Mucosa of descending colon (tissue), 3 donors: ENCODE measurements around the gene REG1B. TPM values are rescaled to one million over a fixed set of nuclear protein-coding genes. Genes with fewer than 3 reads are reported as not detected.
A peak's percentile ranks its signal among the peaks of the same experiment; 100 is the strongest.

Source experiments
- ATAC-seq: fragments of 200-7000 bp; cut with Tn5 transposase; one replicate; pipeline ENCODE4 v1.9.1; 2020; ENCODE audit warnings: mild to moderate bottlenecking, moderate library complexity
- DNase-seq, 3 donors: peaks; one replicate each; pipeline ENCODE4 v3.0.0-alpha.2; 2020
- H3K36me3 ChIP-seq: fragments of 200-600 bp; one replicate; pipeline ENCODE4 v1.8.0; 2021; ENCODE audit warnings: low read depth, mild to moderate bottlenecking
- H3K4me1 ChIP-seq: fragments of 200-600 bp; one replicate; pipeline ENCODE4 v1.8.0; 2021; ENCODE audit warnings: low read depth, mild to moderate bottlenecking
- H3K4me3 ChIP-seq: fragments of 200-600 bp; one replicate; pipeline ENCODE4 v1.8.0; 2021; ENCODE audit warnings: mild to moderate bottlenecking
- H3K9me3 ChIP-seq: fragments of 200-600 bp; one replicate; pipeline ENCODE4 v1.8.0; 2021; ENCODE audit warnings: mild to moderate bottlenecking
- CTCF ChIP-seq: fragments of 200-600 bp; IDR thresholded peaks from one replicate; pipeline ENCODE4 v1.8.0; 2022; ENCODE audit warnings: antibody characterized with exemption, mild to moderate bottlenecking
- intact Hi-C, 2 donors: fragments of 100-400 bp; cut with DNase I in 1 of 2; cut with micrococcal nuclease in 1 of 2; formaldehyde crosslinking; loops; one replicate each; pipeline versions ENCODE4 v1.11.0 to v1.11.1; 2022; cut with DNase I, micrococcal nuclease
- total RNA-seq, 3 donors: library from RNA; stranded (reverse); fragmentation: NEBNext Ultra II Directional in 2 of 3; extraction: Animal tissue kit (Norgen Biotek cat#: 25700) in 2 of 3; gene quantifications; one replicate each; pipeline versions ENCODE4 v1.2.1 to v1.2.4, GENCODE V29; 2021 to 2023
- donor health status: DM: no; HTN: no; CAD: no; lungs with moderate emphysema.
- donor health status: DM: no; HTN: no; CAD: no.
- donor health status: DM: no; HTN: yes; CAD: no.

Gene REG1B
- total RNA-seq, 3 donors from 2014 or later: 1.2 to 395 TPM; not detected in 1

- TF ChIP-seq CTCF: no peak
- Histone ChIP-seq H3K4me1 (no peaks in the 10 kb centered on the region), H3K4me3 (no peak overlapping the region), H3K9me3 (no peaks in the 10 kb centered on the region), H3K36me3 (no peaks in the 10 kb centered on the region)
- no peak for ATAC-seq
- intact Hi-C loops: no loop called here
- no peak for DNase-seq
These were observed 37.9 kb upstream of the REG1B start for GRCh38 chr2:79125721-79125985.

- ATAC-seq: no peak
- Histone ChIP-seq H3K4me1 (no peaks in the 10 kb centered on the region), H3K9me3 (no peaks in the 10 kb centered on the region), H3K36me3 (no peaks in the 10 kb centered on the region), H3K4me3 (no peak overlapping the region)
- intact Hi-C loops: no loop called here
- TF ChIP-seq CTCF: no peak
- DNase-seq: no peak
These were observed 37.3 kb upstream of the REG1B start for GRCh38 chr2:79124907-79125720.

- no peak for TF ChIP-seq CTCF
- intact Hi-C loops: no loop called here
- Histone ChIP-seq H3K36me3 (no peaks in the 10 kb centered on the region), H3K4me3 (no peak overlapping the region), H3K9me3 (no peaks in the 10 kb centered on the region), H3K4me1 (no peaks in the 10 kb centered on the region)
- DNase-seq (no peak), ATAC-seq (no peak)
These were observed 34.9 kb upstream of the REG1B start for GRCh38 chr2:79122676-79123075.

GRCh38 chr2:79120194-79120713, 32.5 kb upstream of the REG1B start, which contains the start of gene REG1A:
Gene REG1A (plus strand): TSS chr2:79120488. CDS start chr2:79120862, 374 bp downstream.
- Histone ChIP-seq H3K36me3 (no peaks in the 10 kb centered on the region), H3K9me3 (no peaks in the 10 kb centered on the region), H3K4me3 (no peak within 1 kb of the TSS), H3K4me1 (peaks cover 3% of the 10 kb centered on the region)
- TF ChIP-seq CTCF: no peak
- DNase-seq (no peak), ATAC-seq (peak; percentile 54)
- intact Hi-C loops: no loop called here

GRCh38 chr2:79116997-79117928, 29.5 kb upstream of the REG1B start:
- no peak for TF ChIP-seq CTCF
- Histone ChIP-seq H3K4me1 (peaks cover 3% of the 10 kb centered on the region), H3K36me3 (no peaks in the 10 kb centered on the region), H3K4me3 (no peak overlapping the region), H3K9me3 (no peaks in the 10 kb centered on the region)
- intact Hi-C loops: no loop called here
- ATAC-seq: peak; percentile 47
- DNase-seq: no peak
